ENCODE results near the gene PRPF6. TPM values are rescaled to one million over a fixed set of nuclear protein-coding genes. Genes with fewer than 3 reads are reported as not detected.

PRPF6 gene
- total and polyA plus RNA-seq, 2 donors from 2014 or later, result 51.3 to 73.3 TPM

GRCh38 chr20:64082126-64082731, 101.3 kb downstream of the PRPF6 start:
- intact Hi-C loops (cut with DNase I), result no loop called here
- DNase-seq (no peak), FAIRE-seq (no peak)
- Histone ChIP-seq H3K4me3 (ENCODE audit: low read length in 3 of 3) (no peak overlapping the region), H3K36me3 (ENCODE audit: control insufficient read depth in 2 of 3, insufficient read depth in 3 of 3, low read length in 3 of 3) (no peaks in the 10 kb centered on the region), H3K9ac (ENCODE audit: low read length in 3 of 3) (no peak overlapping the region), H3K27me3 (ENCODE audit: control insufficient read depth, insufficient read depth, low read length) (peaks cover 6% of the 10 kb centered on the region), H3K27ac (ENCODE audit: low read depth in 2 of 2, low read length in 2 of 2) (no peak overlapping the region), H3K4me1 (ENCODE audit: control insufficient read depth in 2 of 3, insufficient read depth in 2 of 3, low read depth in 1 of 3, low read length in 3 of 3) (peaks cover 0 to 23% (median 3%) of the 10 kb centered on the region in 3 donors), H3K9me3 (ENCODE audit: control insufficient read depth in 2 of 3, insufficient read depth in 1 of 3, low read length in 3 of 3) (no peaks in the 10 kb centered on the region)
- TF ChIP-seq, protein P1, sequence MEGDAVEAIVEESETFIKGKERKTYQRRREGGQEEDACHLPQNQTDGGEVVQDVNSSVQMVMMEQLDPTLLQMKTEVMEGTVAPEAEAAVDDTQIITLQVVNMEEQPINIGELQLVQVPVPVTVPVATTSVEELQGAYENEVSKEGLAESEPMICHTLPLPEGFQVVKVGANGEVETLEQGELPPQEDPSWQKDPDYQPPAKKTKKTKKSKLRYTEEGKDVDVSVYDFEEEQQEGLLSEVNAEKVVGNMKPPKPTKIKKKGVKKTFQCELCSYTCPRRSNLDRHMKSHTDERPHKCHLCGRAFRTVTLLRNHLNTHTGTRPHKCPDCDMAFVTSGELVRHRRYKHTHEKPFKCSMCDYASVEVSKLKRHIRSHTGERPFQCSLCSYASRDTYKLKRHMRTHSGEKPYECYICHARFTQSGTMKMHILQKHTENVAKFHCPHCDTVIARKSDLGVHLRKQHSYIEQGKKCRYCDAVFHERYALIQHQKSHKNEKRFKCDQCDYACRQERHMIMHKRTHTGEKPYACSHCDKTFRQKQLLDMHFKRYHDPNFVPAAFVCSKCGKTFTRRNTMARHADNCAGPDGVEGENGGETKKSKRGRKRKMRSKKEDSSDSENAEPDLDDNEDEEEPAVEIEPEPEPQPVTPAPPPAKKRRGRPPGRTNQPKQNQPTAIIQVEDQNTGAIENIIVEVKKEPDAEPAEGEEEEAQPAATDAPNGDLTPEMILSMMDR (IDR thresholded peaks at IDR 0.05; ENCODE audit: borderline replicate concordance, extremely low read depth, insufficient read depth), result no peak

Small RNAs within 50 kb of the gene (microRNA-seq; reads per million reads assigned to microRNA genes)
- gene MIR1914 (not detected), gene MIR647 (not detected), gene MIR6813 (not detected)

Other genes starting within 250 kb of the PRPF6 start
- gene LIME1, start 244.5 kb upstream of the PRPF6 start, total RNA-seq, result 12.1 TPM
- 114 TPM for gene LIME1, start 244.5 kb upstream of the PRPF6 start, polyA plus RNA-seq (ENCODE audit: insufficient read depth, low read depth, low replicate concordance)
- 154 TPM for gene SLC2A4RG, start 241.4 kb upstream of the PRPF6 start, total RNA-seq
- 171 TPM for gene SLC2A4RG, start 241.4 kb upstream of the PRPF6 start, polyA plus RNA-seq (ENCODE audit: insufficient read depth, low read depth, low replicate concordance)
- 24.0 TPM for gene ZBTB46, start 149.9 kb upstream of the PRPF6 start, total RNA-seq
- gene ZBTB46, start 149.9 kb upstream of the PRPF6 start, polyA plus RNA-seq (ENCODE audit: insufficient read depth, low read depth, low replicate concordance), result 4.5 TPM
- not detected for gene ABHD16B, start 119.6 kb upstream of the PRPF6 start, total RNA-seq
- not detected for gene ABHD16B, start 119.6 kb upstream of the PRPF6 start, polyA plus RNA-seq (ENCODE audit: insufficient read depth, low read depth, low replicate concordance)
- 78.0 TPM for gene TPD52L2, start 115.9 kb upstream of the PRPF6 start, total RNA-seq
- 73.1 TPM for gene TPD52L2, start 115.9 kb upstream of the PRPF6 start, polyA plus RNA-seq (ENCODE audit: insufficient read depth, low read depth, low replicate concordance)
- 52.3 TPM for gene DNAJC5, start 86.0 kb upstream of the PRPF6 start, total RNA-seq
- 24.4 TPM for gene DNAJC5, start 86.0 kb upstream of the PRPF6 start, polyA plus RNA-seq (ENCODE audit: insufficient read depth, low read depth, low replicate concordance)
- 39.8 TPM for gene UCKL1, start 24.7 kb upstream of the PRPF6 start, total RNA-seq
- 39.3 TPM for gene UCKL1, start 24.7 kb upstream of the PRPF6 start, polyA plus RNA-seq (ENCODE audit: insufficient read depth, low read depth, low replicate concordance)
- 19.2 TPM for gene ZNF512B, start 11.2 kb upstream of the PRPF6 start, total RNA-seq
- 8.6 TPM for gene ZNF512B, start 11.2 kb upstream of the PRPF6 start, polyA plus RNA-seq (ENCODE audit: insufficient read depth, low read depth, low replicate concordance)
- 7.9 TPM for gene SAMD10, start 1.5 kb upstream of the PRPF6 start, total RNA-seq
- 8.5 TPM for gene SAMD10, start 1.5 kb upstream of the PRPF6 start, polyA plus RNA-seq (ENCODE audit: insufficient read depth, low read depth, low replicate concordance)
- 2.4 TPM for gene C20orf204, start 55.0 kb downstream of the PRPF6 start, total RNA-seq
- 0.75 TPM for gene C20orf204, start 55.0 kb downstream of the PRPF6 start, polyA plus RNA-seq (ENCODE audit: insufficient read depth, low read depth, low replicate concordance)
- gene SOX18, start 68.5 kb downstream of the PRPF6 start, total RNA-seq, result 56.7 TPM
- 36.5 TPM for gene SOX18, start 68.5 kb downstream of the PRPF6 start, polyA plus RNA-seq (ENCODE audit: insufficient read depth, low read depth, low replicate concordance)
- 53.8 TPM for gene TCEA2, start 82.1 kb downstream of the PRPF6 start, total RNA-seq
- 90.9 TPM for gene TCEA2, start 82.1 kb downstream of the PRPF6 start, polyA plus RNA-seq (ENCODE audit: insufficient read depth, low read depth, low replicate concordance)
- gene RGS19, start 98.4 kb downstream of the PRPF6 start, total RNA-seq, result 20.2 TPM
- 6.8 TPM for gene RGS19, start 98.4 kb downstream of the PRPF6 start, polyA plus RNA-seq (ENCODE audit: insufficient read depth, low read depth, low replicate concordance)
- gene OPRL1, start 99.0 kb downstream of the PRPF6 start, total RNA-seq, result 1.2 TPM
- 0.39 TPM for gene OPRL1, start 99.0 kb downstream of the PRPF6 start, polyA plus RNA-seq (ENCODE audit: insufficient read depth, low read depth, low replicate concordance)
- gene LKAAEAR1, start 103.3 kb downstream of the PRPF6 start, total RNA-seq, result 0.31 TPM
- gene LKAAEAR1, start 103.3 kb downstream of the PRPF6 start, polyA plus RNA-seq (ENCODE audit: insufficient read depth, low read depth, low replicate concordance), result not detected
- not detected for gene NPBWR2, start 126.4 kb downstream of the PRPF6 start, total RNA-seq
- gene NPBWR2, start 126.4 kb downstream of the PRPF6 start, polyA plus RNA-seq (ENCODE audit: insufficient read depth, low read depth, low replicate concordance), result not detected
- gene MYT1, start 183.3 kb downstream of the PRPF6 start, total RNA-seq, result not detected
- not detected for gene MYT1, start 183.3 kb downstream of the PRPF6 start, polyA plus RNA-seq (ENCODE audit: insufficient read depth, low read depth, low replicate concordance)